Stimulated activated naive B cell treated with anti-CD40 and anti-IgM and Interleukin-4, amounts not matched to agents 10 μg/mL and 1 μg/mL and 100 μg/mL, for 72 hours (primary cell): ENCODE data around the gene NMBR.
"Not testable (repeated sequence)": the region's sequence is repeated elsewhere in the genome, so short reads cannot be mapped to it uniquely, and the experiment has no call there.

Source experiments
- ATAC-seq, 2 donors: fragments of 150-1000 bp; cut with Tn5 transposase; replicated peaks; 2 replicates each; pipeline ENCODE4 v1.10.0; 2021; ENCODE audit warnings: moderate library complexity in 1 of 2
- DNase-seq: peaks from one replicate; pipeline ENCODE4 v3.0.0; 2021
- H3K27ac Mint-ChIP-seq: one replicate; pipeline ENCODE4 v1.8.0; 2022; ENCODE audit warnings: mild to moderate bottlenecking, mixed read lengths
- H3K27me3 Mint-ChIP-seq, 2 donors: one replicate each; pipeline ENCODE4 v1.8.0; 2022; ENCODE audit warnings: mixed read lengths in 2 of 2
- H3K36me3 Mint-ChIP-seq, 2 donors: one replicate each; pipeline ENCODE4 v1.8.0; 2022; ENCODE audit warnings: mixed read lengths in 2 of 2, mild to moderate bottlenecking in 1 of 2
- H3K4me1 Mint-ChIP-seq, 2 donors: one replicate each; pipeline ENCODE4 v1.8.0; 2022; ENCODE audit warnings: mixed read lengths in 2 of 2, mild to moderate bottlenecking in 1 of 2
- H3K4me3 Mint-ChIP-seq, 2 donors: one replicate each; pipeline ENCODE4 v1.8.0; 2022; ENCODE audit warnings: mild to moderate bottlenecking in 2 of 2, mixed read lengths in 2 of 2, moderate library complexity in 1 of 2
- H3K9me3 Mint-ChIP-seq, 2 donors: one replicate each; pipeline ENCODE4 v1.8.0; 2022; ENCODE audit warnings: mixed read lengths in 2 of 2, mild to moderate bottlenecking in 1 of 2

Gene NMBR

GRCh38 chr6:142068416-142068815, 78.5 kb downstream of the NMBR start:
- peaks cover 10 to 12% of the 10 kb centered on the region in 2 donors for H3K9me3 Mint-ChIP-seq
- no peak overlapping the region for H3K4me3 Mint-ChIP-seq
- H3K36me3 Mint-ChIP-seq: no peaks in the 10 kb centered on the region
- H3K27me3 Mint-ChIP-seq: no peaks in the 10 kb centered on the region
- no peak overlapping the region for H3K27ac Mint-ChIP-seq
- DNase-seq: no peak
- no peaks in the 10 kb centered on the region for H3K4me1 Mint-ChIP-seq
- no peak for ATAC-seq

GRCh38 chr6:142062861-142063260, 84.1 kb downstream of the NMBR start:
- not testable (repeated sequence) for H3K4me3 Mint-ChIP-seq, H3K36me3 Mint-ChIP-seq, H3K9me3 Mint-ChIP-seq, DNase-seq, H3K27ac Mint-ChIP-seq, ATAC-seq, H3K27me3 Mint-ChIP-seq, H3K4me1 Mint-ChIP-seq

GRCh38 chr6:142058551-142059290, 88.2 kb downstream of the NMBR start:
- Mint-ChIP-seq H3K9me3 (peaks cover 0 to under 1% of the 10 kb centered on the region in 2 donors), H3K4me3 (no peak overlapping the region), H3K27ac (no peak overlapping the region), H3K4me1 (no peaks in the 10 kb centered on the region), H3K27me3 (no peaks in the 10 kb centered on the region), H3K36me3 (no peaks in the 10 kb centered on the region)
- no peak for DNase-seq
- no peak for ATAC-seq

GRCh38 chr6:142055219-142055618, 91.7 kb downstream of the NMBR start:
- Mint-ChIP-seq H3K9me3 (peaks cover 15 to 19% of the 10 kb centered on the region in 2 donors), H3K27ac (no peak overlapping the region), H3K4me3 (no peak overlapping the region), H3K36me3 (no peaks in the 10 kb centered on the region), H3K27me3 (no peaks in the 10 kb centered on the region), H3K4me1 (no peaks in the 10 kb centered on the region)
- DNase-seq: no peak
- ATAC-seq: no peak

- ATAC-seq: no peak
- no peaks in the 10 kb centered on the region for H3K27me3 Mint-ChIP-seq
These were observed 95.5 kb downstream of the NMBR start for GRCh38 chr6:142051404-142051803.

GRCh38 chr6:142048593-142048980, 98.3 kb downstream of the NMBR start:
- ATAC-seq (no peak), DNase-seq (no peak)
- Mint-ChIP-seq H3K9me3 (peaks cover 19 to 20% of the 10 kb centered on the region in 2 donors), H3K4me3 (no peak overlapping the region), H3K27ac (no peak overlapping the region), H3K36me3 (no peaks in the 10 kb centered on the region), H3K27me3 (no peaks in the 10 kb centered on the region), H3K4me1 (no peaks in the 10 kb centered on the region)

More at GRCh38 chr6:142051404-142051803, 95.5 kb downstream of the NMBR start:
- no peaks in the 10 kb centered on the region for H3K36me3 Mint-ChIP-seq
- no peak overlapping the region for H3K27ac Mint-ChIP-seq
- H3K4me1 Mint-ChIP-seq: no peaks in the 10 kb centered on the region
- no peak overlapping the region for H3K4me3 Mint-ChIP-seq
- no peak for DNase-seq
- peaks cover 19 to 22% of the 10 kb centered on the region in 2 donors for H3K9me3 Mint-ChIP-seq

GRCh38 chr6:142047934-142048592, 98.9 kb downstream of the NMBR start:
- no peak overlapping the region for H3K4me3 Mint-ChIP-seq
- no peak for ATAC-seq
- H3K9me3 Mint-ChIP-seq: peaks cover 17 to 19% of the 10 kb centered on the region in 2 donors
- no peaks in the 10 kb centered on the region for H3K27me3 Mint-ChIP-seq
- no peak overlapping the region for H3K27ac Mint-ChIP-seq
- H3K36me3 Mint-ChIP-seq: no peaks in the 10 kb centered on the region
- no peak for DNase-seq
- H3K4me1 Mint-ChIP-seq: no peaks in the 10 kb centered on the region

GRCh38 chr6:142045380-142046278, 101.3 kb downstream of the NMBR start:
- ATAC-seq (no peak), DNase-seq (no peak)
- H3K27ac Mint-ChIP-seq: no peak overlapping the region
- H3K27me3 Mint-ChIP-seq: no peaks in the 10 kb centered on the region
- H3K9me3 Mint-ChIP-seq: peaks cover 7% of the 10 kb centered on the region in 2 donors
- H3K4me3 Mint-ChIP-seq: no peak overlapping the region
- H3K36me3 Mint-ChIP-seq: no peaks in the 10 kb centered on the region
- no peaks in the 10 kb centered on the region for H3K4me1 Mint-ChIP-seq

GRCh38 chr6:142035890-142036289, 111.0 kb downstream of the NMBR start:
- Mint-ChIP-seq H3K4me3 (no peak overlapping the region), H3K27ac (no peak overlapping the region), H3K4me1 (no peaks in the 10 kb centered on the region), H3K9me3 (peaks cover 0 to 3% of the 10 kb centered on the region in 2 donors), H3K36me3 (no peaks in the 10 kb centered on the region), H3K27me3 (no peaks in the 10 kb centered on the region)
- ATAC-seq (no peak), DNase-seq (no peak)

GRCh38 chr6:142031035-142031434, 115.9 kb downstream of the NMBR start:
- H3K4me3 Mint-ChIP-seq: no peak overlapping the region
- no peak for ATAC-seq
- H3K4me1 Mint-ChIP-seq: no peaks in the 10 kb centered on the region

GRCh38 chr6:142030115-142030619, 116.8 kb downstream of the NMBR start:
- H3K4me1 Mint-ChIP-seq: no peaks in the 10 kb centered on the region
- peak; percentile 46 to 61 for ATAC-seq
- peak overlapping the region; percentile 72 for H3K27ac Mint-ChIP-seq
- peak overlapping the region; percentile 71 to 78 for H3K4me3 Mint-ChIP-seq
- H3K9me3 Mint-ChIP-seq: peaks cover 13 to 19% of the 10 kb centered on the region in 2 donors
- H3K36me3 Mint-ChIP-seq: peaks cover 0 to 4% of the 10 kb centered on the region in 2 donors
- DNase-seq: no peak
- no peaks in the 10 kb centered on the region for H3K27me3 Mint-ChIP-seq

More at GRCh38 chr6:142031035-142031434, 115.9 kb downstream of the NMBR start:
- H3K36me3 Mint-ChIP-seq: peaks cover 0 to 3% of the 10 kb centered on the region in 2 donors
- H3K27me3 Mint-ChIP-seq: no peaks in the 10 kb centered on the region
- DNase-seq: no peak
- H3K27ac Mint-ChIP-seq: no peak overlapping the region
- peaks cover 11 to 16% of the 10 kb centered on the region in 2 donors for H3K9me3 Mint-ChIP-seq

GRCh38 chr6:142028527-142028926, 118.4 kb downstream of the NMBR start:
- no peak overlapping the region for H3K4me3 Mint-ChIP-seq
- H3K36me3 Mint-ChIP-seq: peaks cover 0 to 4% of the 10 kb centered on the region in 2 donors
- peaks cover 13 to 19% of the 10 kb centered on the region in 2 donors for H3K9me3 Mint-ChIP-seq
- no peak for DNase-seq
- H3K4me1 Mint-ChIP-seq: no peaks in the 10 kb centered on the region
- no peak for ATAC-seq
- H3K27ac Mint-ChIP-seq: no peak overlapping the region
- no peaks in the 10 kb centered on the region for H3K27me3 Mint-ChIP-seq

GRCh38 chr6:142027804-142028203, 119.1 kb downstream of the NMBR start:
- ATAC-seq, H3K4me3 Mint-ChIP-seq, H3K4me1 Mint-ChIP-seq, DNase-seq, H3K36me3 Mint-ChIP-seq, H3K27ac Mint-ChIP-seq, H3K27me3 Mint-ChIP-seq: not testable (repeated sequence)
- H3K9me3 Mint-ChIP-seq: peaks cover 13 to 19% of the 10 kb centered on the region in 2 donors

- Mint-ChIP-seq H3K27me3 (no peaks in the 10 kb centered on the region), H3K36me3 (peaks cover 0 to 4% of the 10 kb centered on the region in 2 donors), H3K27ac (no peak overlapping the region), H3K9me3 (peaks cover 13 to 19% of the 10 kb centered on the region in 2 donors), H3K4me1 (no peaks in the 10 kb centered on the region), H3K4me3 (no peak overlapping the region)
- ATAC-seq: no peak
- no peak for DNase-seq
These were observed 119.8 kb downstream of the NMBR start for GRCh38 chr6:142027074-142027473.
